Liver (tissue), 9 donors: ENCODE results near the gene PEAK1. TPM values are rescaled to one million over a fixed set of nuclear protein-coding genes. Genes with fewer than 3 reads are reported as not detected.

ENCODE experiments used
- DNase-seq: peaks from one replicate; pipeline ENCODE4 v3.0.0-alpha.2; 2017; ENCODE audit warnings: low spot score
- H3K27ac ChIP-seq, 2 donors: one replicate each; pipeline ENCODE4 v1.7.0; 2013; ENCODE audit warnings: inconsistent platforms in 2 of 2, low read length in 2 of 2, control low read depth in 1 of 2, low read depth in 1 of 2, mild to moderate bottlenecking in 1 of 2
- H3K27me3 ChIP-seq, 4 donors: one replicate each; pipeline versions ENCODE4 v1.6.1 to v1.7.0; 2013; ENCODE audit warnings: low read length in 3 of 4, inconsistent platforms in 1 of 4, mild to moderate bottlenecking in 1 of 4, moderate library complexity in 1 of 4; ENCODE audit not compliant: control insufficient read depth in 4 of 4, insufficient read depth in 4 of 4
- H3K36me3 ChIP-seq, 4 donors: one replicate each; pipeline versions ENCODE4 v1.6.1 to v1.7.0; 2013; ENCODE audit warnings: low read length in 3 of 4, mild to moderate bottlenecking in 3 of 4, low read depth in 1 of 4, moderate library complexity in 1 of 4; ENCODE audit not compliant: control insufficient read depth in 4 of 4, insufficient read depth in 3 of 4
- H3K4me1 ChIP-seq, 4 donors: one replicate each; pipeline versions ENCODE4 v1.6.1 to v1.7.0; 2013; ENCODE audit warnings: low read length in 3 of 4, mild to moderate bottlenecking in 3 of 4, moderate library complexity in 1 of 4; ENCODE audit not compliant: control insufficient read depth in 4 of 4, insufficient read depth in 4 of 4
- H3K4me3 ChIP-seq, 3 donors: one replicate each; pipeline versions ENCODE4 v1.6.1 to v1.7.0; 2013; ENCODE audit warnings: low read length in 3 of 3, control low read depth in 1 of 3, low read depth in 1 of 3, mild to moderate bottlenecking in 1 of 3
- H3K9ac ChIP-seq, 2 donors: one replicate each; pipeline ENCODE4 v1.7.0; 2013; ENCODE audit warnings: low read length in 2 of 2, mild to moderate bottlenecking in 2 of 2, moderate library complexity in 2 of 2, control low read depth in 1 of 2, low read depth in 1 of 2
- H3K9me3 ChIP-seq, 4 donors: one replicate each; pipeline versions ENCODE4 v1.6.1 to v1.7.0; 2013; ENCODE audit warnings: low read length in 3 of 4; ENCODE audit not compliant: control insufficient read depth in 4 of 4
- CTCF ChIP-seq: fragments of 150-350 bp; IDR thresholded peaks from 2 replicates; pipeline ENCODE4 v1.5.1; 2017; ENCODE audit warnings: improper control_type of control experiment, low read depth, low read length; ENCODE audit not compliant: missing input control
- FOXA1 ChIP-seq: IDR thresholded peaks from 2 replicates; pipeline ENCODE4 v1.6.1; 2016; ENCODE audit warnings: antibody characterized with exemption
- FOXA2 ChIP-seq: IDR thresholded peaks from 2 replicates; pipeline ENCODE4 v1.6.1; 2016; ENCODE audit warnings: antibody characterized with exemption
- GABPA ChIP-seq, 2 donors: IDR thresholded peaks in 1 of 2; conservative IDR thresholded peaks in 1 of 2; 2 replicates each; pipeline ENCODE4 v1.6.1; 2016; ENCODE audit warnings: antibody characterized with exemption in 2 of 2, mild to moderate bottlenecking in 1 of 2, moderate library complexity in 1 of 2
- MAX ChIP-seq: IDR thresholded peaks from 2 replicates; pipeline ENCODE4 v1.6.1; 2016; ENCODE audit warnings: antibody characterized with exemption
- NR2F2 ChIP-seq: IDR thresholded peaks from 2 replicates; pipeline ENCODE4 v1.6.1; 2016; ENCODE audit warnings: antibody characterized with exemption
- REST ChIP-seq: IDR thresholded peaks from 2 replicates; pipeline ENCODE4 v1.6.1; 2016; ENCODE audit warnings: antibody characterized with exemption, mild to moderate bottlenecking
- RXRA ChIP-seq, 2 donors: IDR thresholded peaks; 2 replicates each; pipeline ENCODE4 v1.6.1; 2017 to 2018; ENCODE audit warnings: antibody characterized with exemption in 2 of 2, mild to moderate bottlenecking in 1 of 2
- SP1 ChIP-seq: IDR thresholded peaks from 2 replicates; pipeline ENCODE4 v1.6.1; 2018; ENCODE audit warnings: antibody characterized with exemption, mild to moderate bottlenecking
- ZBTB33 ChIP-seq: IDR thresholded peaks from 2 replicates; pipeline ENCODE4 v1.6.1; 2016; ENCODE audit warnings: antibody characterized with exemption
- WGBS: extraction: QIAGEN DNeasy Blood & Tissue Kit; methylation state at CpG from one replicate; pipeline ENCODE4 v1.1.7; 2013; 5-methylcytosine and 5-hydroxymethylcytosine counted together
- polyA plus RNA-seq, 2 donors: library from polyadenylated mRNA; stranded (reverse) in 1 of 2; unstranded in 1 of 2; fragments of 200-250 nt in 1 of 2; fragments of >200 nt in 1 of 2; fragmentation: Nextera tagmentation in 1 of 2; extraction: Ambion mirVana in 1 of 2; gene quantifications; one replicate each; pipeline versions ENCODE4 v1.2.1 to v1.2.3, GENCODE V29; 2013 to 2015
- total RNA-seq, 2 donors: library from RNA; depleted of rRNA; stranded (reverse); fragments of >200 nt; gene quantifications; one replicate each; pipeline ENCODE4 v1.2.3, GENCODE V29; 2014
- donor health status: healthy.
- donor health status: healthy.
- donor health status: healthy.
- donor health status: healthy.
- donor health status: healthy.

PEAK1 gene
- total and polyA plus RNA-seq, 4 donors, result 1.8 to 14.9 (median 5.8) TPM

- TF ChIP-seq ZBTB33, result peak; percentile 17
- TF ChIP-seq SP1, result no peak
- TF ChIP-seq MAX, result no peak
- TF ChIP-seq GABPA (IDR thresholded peaks at IDR 0.05 in 1 of 2, conservative IDR thresholded peaks at IDR 0.05 in 1 of 2), result peak; percentile 80 to 89
- TF ChIP-seq FOXA2, result no peak
- no peak for TF ChIP-seq CTCF
These were observed 886 bp upstream of the PEAK1 start, which contains the start of gene HMG20A (continued) for GRCh38 chr15:77420610-77421369.

GRCh38 chr15:77418966-77419835, 703 bp downstream of the PEAK1 start:
- peak; percentile 55 for DNase-seq
- H3K9ac ChIP-seq, result peak overlapping the region; percentile 35 to 77
- no peaks in the 10 kb centered on the region for H3K36me3 ChIP-seq
- WGBS, result 2% methylated on average over 72 of the region's 72 CpGs
- H3K4me3 ChIP-seq, result peak overlapping the region; percentile 79 to 93 (median 86)
- H3K9me3 ChIP-seq, result no peaks in the 10 kb centered on the region
- H3K27me3 ChIP-seq, result no peaks in the 10 kb centered on the region
- TF ChIP-seq RXRA (IDR thresholded peaks at IDR 0.05) (no peak), NR2F2 (no peak), GABPA (IDR thresholded peaks at IDR 0.05 in 1 of 2, conservative IDR thresholded peaks at IDR 0.05 in 1 of 2) (no peak), MAX (no peak), FOXA1 (no peak), CTCF (no peak), ZBTB33 (no peak), REST (no peak)
- H3K27ac ChIP-seq, result peak overlapping the region; percentile 76 to 97
- H3K4me1 ChIP-seq, result peaks cover 0 to 34% (median 13%) of the 10 kb centered on the region in 4 donors
